ENCODE data around the gene MAGEF1. TPM values are rescaled to one million over a fixed set of nuclear protein-coding genes. Genes with fewer than 3 reads are reported as not detected.

Gene MAGEF1
- total and polyA plus RNA-seq, 2 of the 13 experiments (the other 11 are each of a cell fraction or from before 2014, with no cell fraction given), result 26.0 to 62.4 TPM

DNA sequence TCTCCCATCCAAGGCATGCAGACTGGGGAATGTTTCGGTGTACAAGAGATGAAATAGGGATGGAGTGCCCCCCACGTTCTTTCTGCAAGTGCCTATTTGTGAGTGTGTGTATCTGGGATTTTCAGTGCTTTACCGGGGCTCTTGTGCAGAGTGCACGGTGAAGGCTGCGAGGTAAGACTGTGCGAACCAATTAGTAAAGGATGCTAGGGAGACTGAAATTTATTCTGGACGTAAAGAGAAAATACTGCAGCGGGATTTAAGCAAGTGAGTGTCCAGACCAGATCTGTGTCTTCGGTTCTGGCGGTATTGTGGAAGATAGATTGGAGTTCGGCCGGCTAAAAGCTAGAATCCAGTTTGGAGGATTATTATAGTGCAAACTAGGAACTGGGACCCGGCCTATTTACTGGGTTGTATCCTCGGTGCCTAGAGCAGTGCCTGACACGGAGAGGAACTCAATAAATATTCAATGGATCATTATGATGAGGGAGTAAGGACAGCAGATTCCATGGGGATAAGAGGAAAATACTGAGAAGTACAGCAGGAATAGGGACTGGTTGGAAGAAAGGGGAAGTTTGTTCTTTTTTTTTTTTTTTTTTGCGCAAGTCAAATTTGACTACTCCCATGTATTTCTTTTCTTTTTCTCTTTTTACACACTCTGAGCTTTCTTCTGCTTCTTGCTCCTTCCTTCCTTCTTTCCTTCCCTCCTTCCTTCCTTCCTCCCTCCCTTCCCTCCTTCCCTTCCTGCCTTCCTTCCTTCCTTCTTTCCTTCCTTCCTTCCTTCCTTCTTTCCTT, 580 bp upstream of the MAGEF1 start (continued):
- no peak for TF ChIP-seq LCORL (IDR thresholded peaks at IDR 0.05)
- TF ChIP-seq LCORL (CRISPR knock-in tag; IDR thresholded peaks at IDR 0.05), result peak; percentile 24; the same call in 1 of the 2 replicates
- TF ChIP-seq ARID4A (CRISPR knock-in tag; IDR thresholded peaks at IDR 0.05; ENCODE audit: borderline replicate concordance), result no peak

DNA sequence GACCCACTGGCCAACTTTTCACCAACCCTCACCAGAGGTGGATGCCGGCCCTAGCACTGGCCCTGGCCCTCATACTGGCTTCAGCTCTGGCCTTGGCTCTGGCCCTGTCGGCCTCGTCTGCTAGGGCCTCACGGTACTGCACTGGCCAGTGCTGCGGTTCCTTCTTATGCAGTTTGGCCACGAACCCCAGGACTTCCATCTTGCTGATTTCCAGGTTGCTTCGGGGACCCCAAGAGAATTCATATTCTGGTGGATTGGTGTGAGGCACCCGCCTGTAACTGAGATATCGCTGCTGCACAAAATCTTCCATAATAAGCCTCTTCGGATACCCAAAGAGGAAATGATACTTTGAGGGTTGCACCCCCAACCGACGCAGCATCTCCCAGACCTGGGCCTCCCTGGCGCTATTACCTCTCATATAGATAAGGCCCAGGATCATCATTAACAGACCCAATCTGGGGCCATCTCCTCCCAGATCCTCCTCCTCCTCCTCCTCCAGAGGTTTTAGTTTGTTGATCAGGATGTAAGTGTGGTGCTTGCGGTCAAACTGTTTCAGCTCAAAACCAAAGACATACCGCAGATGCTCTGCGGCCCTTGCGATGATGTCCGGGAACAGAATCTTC, 883 bp downstream of the MAGEF1 start:
- no peaks in the 10 kb centered on the region; a peak in 1 of 5 replicates for H3K27me3 ChIP-seq (ENCODE audit: control insufficient read depth in 1 of 2, insufficient read depth in 2 of 2, low read length in 2 of 2)
- peak overlapping the region; percentile 96 for H3K27ac ChIP-seq (ENCODE audit: extremely low read length, insufficient read depth, low read length)
- H3K4me3 ChIP-seq (replicated peaks in 1 of 3; ENCODE audit: insufficient read depth in 1 of 3, low read depth in 2 of 3, low read length in 3 of 3), result peak overlapping the region; percentile 75 to 94 (median 83)
- H3K9ac ChIP-seq (ENCODE audit: insufficient read depth, low read depth, low read length), result peak overlapping the region; percentile 96
- POLR2A ChIA-PET, result interaction anchor here (0.6 to 1.5 kb wide), 11 partner anchors 13 to 800 kb away, joined by 3 to 11 read pairs (median 3); partner anchors contain the start of genes EPHB3 and THPO
- ATAC-seq (peak; percentile 57), DNase-seq (ENCODE audit: low spot score) (no peak), FAIRE-seq (peak; percentile 32)
- BruUV-seq (replicated peaks), result no TSS peak
- H3K9me3 ChIP-seq (ENCODE audit: low read length), result no peaks in the 10 kb centered on the region
- WGBS (ENCODE audit: low lambda C conversion rate), result 3% methylated on average over 18 of the region's 18 CpGs
- peaks cover 0 to 5% of the 10 kb centered on the region in 2 experiments; a peak in 1 of 5 replicates for H3K36me3 ChIP-seq (replicated peaks in 1 of 2; ENCODE audit: control insufficient read depth in 1 of 2, insufficient read depth in 2 of 2, low read length in 2 of 2)
- H3K4me1 ChIP-seq (ENCODE audit: insufficient read depth, low read length), result peaks cover 22% of the 10 kb centered on the region
- in situ Hi-C loops (cut with HindIII; ENCODE audit: extremely low pct_ligation_motif_present, low pct_unique_long_range_greater_than_20kb) (no loop called here), intact Hi-C loops (cut with micrococcal nuclease; ENCODE audit: unreplicated experiment) (loop anchor here (5.0 kb wide), 1 partner anchor 144 kb away; no protein-coding TSS in a partner anchor)
- CTCF ChIA-PET (ENCODE audit: low intra/inter-chr PET ratio, low total read pairs), result no interaction called here
- H3K4me2 ChIP-seq (ENCODE audit: low read depth, low read length), result peak overlapping the region; percentile 85
- H3K79me2 ChIP-seq (ENCODE audit: insufficient read depth, low read length), result peaks cover 23% of the 10 kb centered on the region
- no peak overlapping the region for H2AFZ ChIP-seq (ENCODE audit: low read length)
- no peaks in the 10 kb centered on the region; the same call in 1 of the 2 replicates for H4K20me1 ChIP-seq (ENCODE audit: insufficient read depth, low read length)
- TF ChIP-seq, protein P1, sequence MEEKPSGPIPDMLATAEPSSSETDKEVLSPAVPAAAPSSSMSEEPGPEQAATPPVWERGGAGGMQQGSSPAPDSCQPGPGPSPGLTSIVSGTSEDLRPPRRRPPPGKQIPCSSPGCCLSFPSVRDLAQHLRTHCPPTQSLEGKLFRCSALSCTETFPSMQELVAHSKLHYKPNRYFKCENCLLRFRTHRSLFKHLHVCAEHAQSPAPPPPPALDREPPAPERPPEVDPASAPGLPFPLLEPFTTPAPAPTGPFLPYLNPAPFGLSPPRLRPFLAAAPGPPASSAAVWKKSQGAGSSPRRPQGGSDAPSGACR (CRISPR knock-in tag; IDR thresholded peaks at IDR 0.05), result 0 out of 2 replicates have a peak, but pooled peaks have one; percentile 1
- TF ChIP-seq ZNF274 (CRISPR knock-in tag; IDR thresholded peaks at IDR 0.05) (no peak), ZNF275 (CRISPR knock-in tag; IDR thresholded peaks at IDR 0.05; ENCODE audit: borderline replicate concordance) (no peak), MAF1 (CRISPR knock-in tag; IDR thresholded peaks at IDR 0.05; ENCODE audit: borderline replicate concordance) (no peak), HMGXB4 (CRISPR knock-in tag; IDR thresholded peaks at IDR 0.05; ENCODE audit: borderline replicate concordance in 1 of 2, low read depth in 1 of 2) (0 out of 4 replicates have a peak, but pooled peaks of 1 of the 2 experiments have one; percentile 30)
- TF ChIP-seq, protein P2, sequence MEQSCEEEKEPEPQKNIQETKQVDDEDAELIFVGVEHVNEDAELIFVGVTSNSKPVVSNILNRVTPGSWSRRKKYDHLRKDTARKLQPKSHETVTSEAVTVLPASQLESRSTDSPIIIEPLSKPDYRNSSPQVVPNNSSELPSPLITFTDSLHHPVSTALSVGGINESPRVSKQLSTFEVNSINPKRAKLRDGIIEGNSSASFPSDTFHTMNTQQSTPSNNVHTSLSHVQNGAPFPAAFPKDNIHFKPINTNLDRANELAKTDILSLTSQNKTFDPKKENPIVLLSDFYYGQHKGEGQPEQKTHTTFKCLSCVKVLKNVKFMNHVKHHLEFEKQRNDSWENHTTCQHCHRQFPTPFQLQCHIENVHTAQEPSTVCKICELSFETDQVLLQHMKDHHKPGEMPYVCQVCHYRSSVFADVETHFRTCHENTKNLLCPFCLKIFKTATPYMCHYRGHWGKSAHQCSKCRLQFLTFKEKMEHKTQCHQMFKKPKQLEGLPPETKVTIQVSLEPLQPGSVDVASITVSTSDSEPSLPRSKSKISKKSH (CRISPR knock-in tag; IDR thresholded peaks at IDR 0.05; ENCODE audit: borderline replicate concordance), result 0 out of 2 replicates have a peak, but pooled peaks have one; percentile 27
